Esophagus muscularis mucosa (tissue), 4 donors: ENCODE measurements around the gene MAP1B. TPM values are rescaled to one million over a fixed set of nuclear protein-coding genes. Genes with fewer than 3 reads are reported as not detected.

Experiments used
- DNase-seq: peaks from one replicate; pipeline ENCODE4 v3.0.0-alpha.2; 2017; ENCODE audit errors: extremely low spot score
- H3K27ac ChIP-seq, 4 donors: fragments of 200-600 bp; sonication (generic); replicated peaks in 1 of 4; 1 replicate in 3 of 4; 2 replicates in 1 of 4; pipeline ENCODE4 v1.5.1; 2016 to 2019; ENCODE audit warnings: mild to moderate bottlenecking in 1 of 4
- H3K27me3 ChIP-seq, 4 donors: fragments of 200-600 bp; sonication (generic); one replicate each; pipeline versions ENCODE4 v1.5.1 to v1.6.0; 2016 to 2019
- H3K36me3 ChIP-seq, 4 donors: fragments of 200-600 bp; sonication (generic); one replicate each; pipeline ENCODE4 v1.5.1; 2016 to 2019
- H3K4me1 ChIP-seq, 4 donors: fragments of 200-600 bp; sonication (generic); one replicate each; pipeline ENCODE4 v1.5.1; 2016 to 2019
- H3K4me3 ChIP-seq, 4 donors: fragments of 200-600 bp; sonication (generic); 1 replicate in 2 of 4; 2 replicates in 2 of 4; pipeline ENCODE4 v1.5.1; 2016 to 2019; ENCODE audit warnings: mild to moderate bottlenecking in 4 of 4, moderate library complexity in 1 of 4
- H3K9me3 ChIP-seq, 4 donors: fragments of 200-600 bp; sonication (generic); 1 replicate in 3 of 4; 2 replicates in 1 of 4; pipeline ENCODE4 v1.5.1; 2016 to 2019
- EP300 ChIP-seq: sonication (generic); formaldehyde crosslinking; IDR thresholded peaks from one replicate; pipeline ENCODE4 v1.6.1; 2017; ENCODE audit warnings: antibody characterized with exemption
- POLR2A ChIP-seq: fragments of 450-650 bp; IDR thresholded peaks from one replicate; pipeline ENCODE4 v1.6.1; 2017; ENCODE audit warnings: antibody characterized with exemption, moderate library complexity, mild to moderate bottlenecking, low read depth
- POLR2AphosphoS5 ChIP-seq, 2 donors: sonication (generic); formaldehyde crosslinking; IDR thresholded peaks; one replicate each; pipeline ENCODE4 v1.6.1; 2017; ENCODE audit warnings: antibody characterized with exemption in 2 of 2
- WGBS: methylation state at CpG from one replicate; pipeline ENCODE4 v1.1.5; 2018; 5-methylcytosine and 5-hydroxymethylcytosine counted together
- intact Hi-C: fragments of 100-400 bp; cut with DNase I; formaldehyde crosslinking; loops from one replicate; pipeline ENCODE4 v1.15.1; 2023
- total RNA-seq, 4 donors: library from RNA; depleted of rRNA; stranded (reverse); fragments of >200 nt; gene quantifications; one replicate each; pipeline versions ENCODE4 v1.1.0 to v1.2.1, GENCODE V29; 2016
- TF ChIP-seq, protein P1 (sequence below), 3 experiments: fragments of 200-600 bp in 2 of 3; fragments of 450-650 bp in 1 of 3; sonication (generic) in 2 of 3; IDR thresholded peaks; one replicate each; pipeline ENCODE4 v1.5.1; 2017 to 2019; ENCODE audit warnings: antibody characterized with exemption in 3 of 3, mild to moderate bottlenecking in 2 of 3, moderate library complexity in 1 of 3

The MAP1B gene
- total RNA-seq, 4 donors from 2014 or later: 755 to 1,378 (median 1,096) TPM

DNA sequence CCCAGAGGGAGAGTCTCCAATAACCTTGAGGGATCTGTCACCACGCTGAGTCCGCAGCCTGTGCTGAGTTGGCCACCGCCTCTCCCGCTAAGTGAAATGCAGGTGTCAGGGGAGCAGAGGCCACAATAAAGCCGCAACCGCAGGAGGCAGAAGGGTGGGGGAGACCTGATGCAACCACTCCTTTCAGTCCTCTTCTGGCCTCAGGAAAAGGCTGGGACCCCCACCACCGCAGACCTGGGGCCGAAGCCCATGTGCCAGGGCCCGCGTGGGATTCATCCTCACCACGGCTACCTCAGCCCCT, 576 bp downstream of the MAP1B start:
- TF ChIP-seq POLR2A (no peak), EP300 (no peak), POLR2AphosphoS5 (IDR thresholded peaks at IDR 0.05) (peak in 1 of 2 donors; percentile 2)
- TF ChIP-seq, protein P1, sequence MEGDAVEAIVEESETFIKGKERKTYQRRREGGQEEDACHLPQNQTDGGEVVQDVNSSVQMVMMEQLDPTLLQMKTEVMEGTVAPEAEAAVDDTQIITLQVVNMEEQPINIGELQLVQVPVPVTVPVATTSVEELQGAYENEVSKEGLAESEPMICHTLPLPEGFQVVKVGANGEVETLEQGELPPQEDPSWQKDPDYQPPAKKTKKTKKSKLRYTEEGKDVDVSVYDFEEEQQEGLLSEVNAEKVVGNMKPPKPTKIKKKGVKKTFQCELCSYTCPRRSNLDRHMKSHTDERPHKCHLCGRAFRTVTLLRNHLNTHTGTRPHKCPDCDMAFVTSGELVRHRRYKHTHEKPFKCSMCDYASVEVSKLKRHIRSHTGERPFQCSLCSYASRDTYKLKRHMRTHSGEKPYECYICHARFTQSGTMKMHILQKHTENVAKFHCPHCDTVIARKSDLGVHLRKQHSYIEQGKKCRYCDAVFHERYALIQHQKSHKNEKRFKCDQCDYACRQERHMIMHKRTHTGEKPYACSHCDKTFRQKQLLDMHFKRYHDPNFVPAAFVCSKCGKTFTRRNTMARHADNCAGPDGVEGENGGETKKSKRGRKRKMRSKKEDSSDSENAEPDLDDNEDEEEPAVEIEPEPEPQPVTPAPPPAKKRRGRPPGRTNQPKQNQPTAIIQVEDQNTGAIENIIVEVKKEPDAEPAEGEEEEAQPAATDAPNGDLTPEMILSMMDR (IDR thresholded peaks at IDR 0.05): no peak
- Histone ChIP-seq H3K9me3 (no peaks in the 10 kb centered on the region), H3K4me1 (peaks cover 7 to 52% (median 44%) of the 10 kb centered on the region in 4 donors), H3K36me3 (no peaks in the 10 kb centered on the region), H3K27me3 (peaks cover 0 to 3% (median 0%) of the 10 kb centered on the region in 4 donors), H3K4me3 (peak overlapping the region; percentile 89 to 90 (median 90)), H3K27ac (peak overlapping the region; percentile 90 to 93 (median 91))
- WGBS: 0% methylated on average over 5 of the region's 11 CpGs
- intact Hi-C loops: loop anchor here (2.0 to 5.0 kb wide), 3 partner anchors 174 to 325 kb away; no protein-coding TSS in a partner anchor
- no peak for DNase-seq

DNA sequence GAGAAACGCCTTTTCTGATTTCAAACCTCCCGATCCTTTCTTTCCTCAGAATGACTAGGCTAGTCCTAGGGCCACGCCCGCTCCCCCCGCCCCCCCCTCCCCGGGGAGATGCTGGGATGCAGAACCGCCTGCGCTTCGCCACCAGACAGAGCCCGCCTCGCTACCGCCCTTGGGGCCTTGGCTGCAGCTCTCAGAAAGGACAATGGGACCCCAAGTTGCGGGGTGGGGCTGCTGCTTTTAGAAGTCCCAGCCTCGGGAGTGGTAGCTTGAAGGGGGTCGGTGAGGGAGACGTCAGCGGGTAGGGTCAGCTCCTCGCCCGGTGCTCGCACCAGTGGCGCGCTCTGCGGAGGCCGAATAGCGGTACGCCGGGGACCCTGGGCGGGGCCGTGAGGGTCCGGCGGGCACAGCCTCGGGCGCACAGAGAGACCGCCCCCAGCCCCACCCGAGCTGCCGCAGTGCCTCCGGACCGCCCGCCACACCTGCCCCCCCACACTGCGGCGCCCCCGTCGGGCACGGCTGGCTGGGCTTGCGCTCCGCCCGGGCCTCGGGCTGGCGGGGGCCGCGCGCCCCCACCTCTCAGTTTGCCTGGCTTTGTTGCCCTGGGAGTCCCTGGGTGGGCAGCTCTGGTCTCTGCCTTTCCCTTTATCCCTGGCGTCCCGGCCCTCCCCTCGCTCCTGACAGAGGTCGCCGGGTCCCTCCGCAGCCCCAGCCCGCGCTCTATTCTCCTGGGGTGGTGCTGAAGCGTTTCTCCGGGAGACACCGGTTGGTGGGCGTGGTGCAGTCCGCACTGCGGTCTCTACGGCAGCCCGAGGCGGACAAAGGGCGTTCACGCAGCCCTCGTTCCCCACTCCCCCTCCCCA, 1.2 kb downstream of the MAP1B start:
- under 1% methylated on average over 26 of the region's 72 CpGs for WGBS
- peaks cover 7 to 58% (median 50%) of the 10 kb centered on the region in 4 donors for H3K4me1 ChIP-seq
- peak overlapping the region; percentile 89 to 90 (median 90) for H3K4me3 ChIP-seq
- TF ChIP-seq POLR2AphosphoS5 (IDR thresholded peaks at IDR 0.05) (peak; percentile 79 to 84), EP300 (no peak)
- peaks cover 0 to 3% (median 0%) of the 10 kb centered on the region in 4 donors for H3K27me3 ChIP-seq
- intact Hi-C loops: loop anchor here (5.0 kb wide), 1 partner anchor 174 kb away; no protein-coding TSS in a partner anchor
- H3K36me3 ChIP-seq: no peaks in the 10 kb centered on the region
- no peak for DNase-seq
- peak overlapping the region; percentile 90 to 93 (median 91) for H3K27ac ChIP-seq
- H3K9me3 ChIP-seq: no peaks in the 10 kb centered on the region

DNA sequence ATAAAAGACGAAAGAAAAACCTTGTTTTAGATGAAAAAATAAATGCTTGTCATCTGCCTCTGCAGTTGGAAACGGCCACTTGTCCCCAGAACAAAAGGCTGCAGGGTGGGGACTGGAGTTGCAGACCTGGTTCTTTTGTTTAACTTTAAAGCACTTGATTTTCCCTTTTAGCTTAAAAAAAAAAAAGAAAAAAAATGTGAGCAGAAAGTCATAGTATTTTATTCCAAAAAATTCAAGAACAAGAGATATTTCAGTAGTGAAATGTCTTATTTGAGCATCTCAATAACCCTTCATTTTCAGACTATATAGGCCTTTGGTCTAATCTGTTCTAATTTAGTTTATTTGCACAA, 1.8 kb downstream of the MAP1B start:
- intact Hi-C loops: loop anchor here (5.0 kb wide), 1 partner anchor 173 kb away; no protein-coding TSS in a partner anchor
- Histone ChIP-seq H3K9me3 (no peaks in the 10 kb centered on the region), H3K4me1 (peaks cover 7 to 64% (median 56%) of the 10 kb centered on the region in 4 donors), H3K27me3 (peaks cover 0 to 3% (median 0%) of the 10 kb centered on the region in 4 donors), H3K36me3 (no peaks in the 10 kb centered on the region), H3K4me3 (peak overlapping the region; percentile 89 to 90 (median 90)), H3K27ac (peak overlapping the region; percentile 90 to 93 (median 91))
- no peak for TF ChIP-seq POLR2A
- TF ChIP-seq POLR2AphosphoS5 (IDR thresholded peaks at IDR 0.05): no peak
- TF ChIP-seq, protein P1 (IDR thresholded peaks at IDR 0.05): no peak
- TF ChIP-seq EP300: no peak
- DNase-seq: no peak
- 0% methylated on average over 2 of the region's 2 CpGs for WGBS

DNA sequence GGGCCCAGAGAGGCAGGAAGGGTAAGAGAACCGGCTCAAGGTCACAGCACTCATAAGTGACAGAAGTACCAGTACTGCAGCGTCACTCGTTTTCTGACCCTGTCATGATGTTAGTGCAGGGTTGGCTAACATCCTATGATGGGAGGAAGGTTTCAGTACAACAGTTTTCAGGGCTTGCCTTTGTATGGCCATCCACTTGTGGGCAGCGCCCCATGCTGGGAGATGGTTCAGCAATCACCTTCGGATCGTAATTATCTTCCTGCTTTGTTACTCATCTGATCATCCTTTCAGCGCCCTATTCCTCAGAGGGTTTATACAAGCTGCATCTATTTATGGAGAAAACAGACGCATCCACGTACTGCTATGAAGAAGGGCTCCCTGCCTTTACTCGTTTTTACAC, 2.4 kb downstream of the MAP1B start:
- H3K36me3 ChIP-seq: no peaks in the 10 kb centered on the region
- intact Hi-C loops: loop anchor here (5.0 kb wide), 1 partner anchor 173 kb away; no protein-coding TSS in a partner anchor
- peaks cover 7 to 70% (median 61%) of the 10 kb centered on the region in 4 donors for H3K4me1 ChIP-seq
- no peaks in the 10 kb centered on the region for H3K9me3 ChIP-seq
- DNase-seq: no peak
- peak overlapping the region; percentile 89 to 90 (median 90) for H3K4me3 ChIP-seq
- peaks cover 0 to 3% (median 0%) of the 10 kb centered on the region in 4 donors for H3K27me3 ChIP-seq
- 65% methylated on average over 10 of the region's 10 CpGs for WGBS
- H3K27ac ChIP-seq: peak overlapping the region; percentile 90 to 93 (median 91)
- TF ChIP-seq EP300 (no peak), POLR2AphosphoS5 (IDR thresholded peaks at IDR 0.05) (peak in 1 of 2 donors; percentile 10), POLR2A (no peak)
- TF ChIP-seq, protein P1 (IDR thresholded peaks at IDR 0.05): peak in 2 of 3 experiments; percentile 13 to 29

DNA sequence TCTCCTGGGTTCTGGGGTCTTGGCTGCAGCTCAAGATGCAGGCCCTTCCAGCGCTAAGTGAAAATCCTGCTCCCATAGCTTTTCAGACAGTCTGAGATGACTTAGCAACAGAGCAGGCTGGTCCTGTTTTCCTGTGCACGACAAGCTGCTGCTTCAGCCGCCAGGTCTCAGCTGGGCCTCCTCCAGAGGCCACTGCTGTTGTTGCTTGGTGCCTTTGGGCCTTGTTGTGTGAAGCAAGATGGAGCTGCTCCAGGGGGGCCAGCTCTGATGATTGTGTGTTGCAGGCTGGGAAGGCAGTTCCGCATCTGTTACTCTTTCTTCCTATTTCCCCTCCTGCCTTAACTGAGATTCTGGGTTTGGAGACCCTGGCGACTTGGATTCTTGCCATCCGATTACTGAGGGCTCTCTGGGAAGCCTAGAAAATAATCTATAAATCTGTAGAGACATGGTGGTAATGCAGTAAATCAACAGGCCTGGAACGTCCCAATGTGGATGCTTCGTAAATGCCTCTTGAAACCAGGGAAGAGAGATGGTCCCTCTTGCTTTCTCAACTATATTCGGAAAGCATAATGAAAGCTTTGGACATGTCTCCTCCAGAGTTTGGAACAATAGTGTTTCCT, 3.2 kb downstream of the MAP1B start:
- TF ChIP-seq POLR2AphosphoS5 (IDR thresholded peaks at IDR 0.05) (no peak), EP300 (no peak), POLR2A (no peak)
- TF ChIP-seq, protein P1 (IDR thresholded peaks at IDR 0.05): no peak
- peak overlapping the region; percentile 90 to 93 (median 91) for H3K27ac ChIP-seq
- H3K4me3 ChIP-seq: peak overlapping the region; percentile 89 to 90 (median 90)
- WGBS: 68% methylated on average over 9 of the region's 9 CpGs
- H3K36me3 ChIP-seq: peaks cover 0 to 6% (median 3%) of the 10 kb centered on the region in 4 donors
- intact Hi-C loops: no loop called here
- DNase-seq: no peak
- H3K4me1 ChIP-seq: peaks cover 7 to 78% (median 65%) of the 10 kb centered on the region in 4 donors
- H3K9me3 ChIP-seq: no peaks in the 10 kb centered on the region
- peaks cover 0 to 3% (median 0%) of the 10 kb centered on the region in 4 donors for H3K27me3 ChIP-seq
